CD4-positive, alpha-beta T cell treated with Interleukin-4 for 1 hour (primary cell): ENCODE data around the gene MEA1.
"Not testable (repeated sequence)": the region's sequence is repeated elsewhere in the genome, so short reads cannot be mapped to it uniquely, and the experiment has no call there.

Source experiments
- DNase-seq, 2 donors: peaks; one replicate each; pipeline ENCODE4 v3.0.0-alpha.2; 2020 to 2022

MEA1 gene

GRCh38 chr6:43006251-43006650, 7.5 kb downstream of the MEA1 start:
- DNase-seq, result no peak

GRCh38 chr6:43005844-43006243, 7.9 kb downstream of the MEA1 start:
- no peak for DNase-seq

- no peak for DNase-seq
Observed at GRCh38 chr6:43001843-43002242, 11.9 kb downstream of the MEA1 start.

GRCh38 chr6:42998205-42998604, 15.5 kb downstream of the MEA1 start:
- DNase-seq, result not testable (repeated sequence)

GRCh38 chr6:42996513-42996912, 17.2 kb downstream of the MEA1 start:
- no peak for DNase-seq

- no peak for DNase-seq
Observed at GRCh38 chr6:42993445-42993844, 20.3 kb downstream of the MEA1 start.

GRCh38 chr6:42989923-42990322, 23.8 kb downstream of the MEA1 start:
- no peak for DNase-seq

GRCh38 chr6:42988486-42989020, 25.2 kb downstream of the MEA1 start:
- no peak for DNase-seq

- DNase-seq, result no peak
Observed at GRCh38 chr6:42987533-42988451, 26.0 kb downstream of the MEA1 start.

GRCh38 chr6:42984924-42985475, 28.7 kb downstream of the MEA1 start:
- DNase-seq, result peak in 1 of 2 donors; percentile 26

- peak; percentile 98 to 99 for DNase-seq
Observed at GRCh38 chr6:42984001-42984923, 29.5 kb downstream of the MEA1 start, which contains the start of gene PPP2R5D. TSS of gene PPP2R5D (plus strand) at chr6:42984570. CDS start at chr6:42984678, 108 bp downstream.

GRCh38 chr6:42981836-42982235, 31.9 kb downstream of the MEA1 start:
- no peak for DNase-seq

GRCh38 chr6:42979523-42980177, 34.1 kb downstream of the MEA1 start:
- peak in 1 of 2 donors; percentile 40 for DNase-seq

GRCh38 chr6:42978839-42979522, 34.8 kb downstream of the MEA1 start, which contains the start of gene PEX6:
TSS of gene PEX6 (minus strand) at chr6:42979181. CDS start at chr6:42979150, 31 bp downstream.
- DNase-seq, result peak; percentile 94 to 95

- no peak for DNase-seq
Observed at GRCh38 chr6:42978487-42978838, 35.3 kb downstream of the MEA1 start.

GRCh38 chr6:42974919-42975505, 38.7 kb downstream of the MEA1 start:
- DNase-seq, result no peak

GRCh38 chr6:42973926-42974325, 39.8 kb downstream of the MEA1 start:
- no peak for DNase-seq

GRCh38 chr6:42971746-42972327, 41.9 kb downstream of the MEA1 start:
- DNase-seq, result no peak

- no peak for DNase-seq
Observed at GRCh38 chr6:42970871-42971612, 42.7 kb downstream of the MEA1 start.

- no peak for DNase-seq
Observed at GRCh38 chr6:42969934-42970333, 43.8 kb downstream of the MEA1 start.
